ENCODE measurements around the gene AIF1L.

Gene AIF1L

GRCh38 chr9:131067625-131068024 lies 28.7 kb upstream of the AIF1L start:
- H3K4me3 ChIP-seq (replicated peaks in 1 of 2; ENCODE audit: low read depth in 2 of 2, low read length in 2 of 2) = no peak overlapping the region
- no peak for DNase-seq (ENCODE audit: low read depth in 2 of 2)
- TF ChIP-seq CTCF (IDR thresholded peaks at IDR 0.05; ENCODE audit: low read depth, low read length) = no peak

GRCh38 chr9:131068076-131068816 lies 28.1 kb upstream of the AIF1L start:
- DNase-seq (ENCODE audit: low read depth in 2 of 2) = no peak
- no peak overlapping the region for H3K4me3 ChIP-seq (replicated peaks in 1 of 2; ENCODE audit: low read depth in 2 of 2, low read length in 2 of 2)
- TF ChIP-seq CTCF (IDR thresholded peaks at IDR 0.05; ENCODE audit: low read depth, low read length) = no peak

GRCh38 chr9:131069699-131070098 lies 26.6 kb upstream of the AIF1L start:
- TF ChIP-seq CTCF (IDR thresholded peaks at IDR 0.05; ENCODE audit: low read depth, low read length) = no peak
- DNase-seq (ENCODE audit: low read depth in 2 of 2) = no peak
- H3K4me3 ChIP-seq (replicated peaks in 1 of 2; ENCODE audit: low read depth in 2 of 2, low read length in 2 of 2) = no peak overlapping the region

- DNase-seq (ENCODE audit: low read depth in 2 of 2) = no peak
- no peak overlapping the region for H3K4me3 ChIP-seq (replicated peaks in 1 of 2; ENCODE audit: low read depth in 2 of 2, low read length in 2 of 2)
- TF ChIP-seq CTCF (IDR thresholded peaks at IDR 0.05; ENCODE audit: low read depth, low read length) = no peak
These were observed 24.0 kb upstream of the AIF1L start for GRCh38 chr9:131072107-131072870.

- DNase-seq (ENCODE audit: low read depth in 2 of 2) = no peak
- no peak for TF ChIP-seq CTCF (IDR thresholded peaks at IDR 0.05; ENCODE audit: low read depth, low read length)
- H3K4me3 ChIP-seq (replicated peaks in 1 of 2; ENCODE audit: low read depth in 2 of 2, low read length in 2 of 2) = no peak overlapping the region
These were observed 23.5 kb upstream of the AIF1L start for GRCh38 chr9:131072871-131073237.

GRCh38 chr9:131076347-131077195 lies 19.8 kb upstream of the AIF1L start:
- TF ChIP-seq CTCF (IDR thresholded peaks at IDR 0.05; ENCODE audit: low read depth, low read length) = no peak
- no peak for DNase-seq (ENCODE audit: low read depth in 2 of 2)
- no peak overlapping the region for H3K4me3 ChIP-seq (replicated peaks in 1 of 2; ENCODE audit: low read depth in 2 of 2, low read length in 2 of 2)

All from cardiac fibroblast (primary cell).